Stimulated activated CD8-positive, alpha-beta memory T cell treated with anti-CD3 and anti-CD28 coated beads, Interleukin-15, amount 100 ng/mL, for 48 hours (primary cell): ENCODE data around the gene PAK2.
"Not testable (repeated sequence)": the region's sequence is repeated elsewhere in the genome, so short reads cannot be mapped to it uniquely, and the experiment has no call there.

Experiments used
- DNase-seq, 2 donors: peaks; one replicate each; pipeline ENCODE4 v3.0.0-alpha.2; 2020; ENCODE audit warnings: low read depth in 2 of 2

The PAK2 gene

GRCh38 chr3:196736670-196737374 lies 2.8 kb upstream of the PAK2 start:
- DNase-seq: no peak

GRCh38 chr3:196737655-196738054 lies 2.0 kb upstream of the PAK2 start:
- no peak for DNase-seq

- peak in 1 of 2 donors; percentile 8 for DNase-seq
Measured at GRCh38 chr3:196740481-196741248, 1.0 kb downstream of the PAK2 start.

- no peak for DNase-seq
Measured at GRCh38 chr3:196741249-196741889, 1.7 kb downstream of the PAK2 start.

- DNase-seq: not testable (repeated sequence)
Measured at GRCh38 chr3:196743569-196743968, 3.9 kb downstream of the PAK2 start.

GRCh38 chr3:196749125-196749524 lies 9.5 kb downstream of the PAK2 start:
- DNase-seq: no peak

- DNase-seq: no peak
Measured at GRCh38 chr3:196753201-196753600, 13.5 kb downstream of the PAK2 start.

GRCh38 chr3:196754091-196754981 lies 14.7 kb downstream of the PAK2 start:
- DNase-seq: no peak

GRCh38 chr3:196756732-196757131 lies 17.1 kb downstream of the PAK2 start:
- no peak for DNase-seq

GRCh38 chr3:196757876-196758739 lies 18.5 kb downstream of the PAK2 start:
- no peak for DNase-seq

GRCh38 chr3:196763179-196763578 lies 23.5 kb downstream of the PAK2 start:
- DNase-seq: no peak

GRCh38 chr3:196765454-196765853 lies 25.8 kb downstream of the PAK2 start:
- DNase-seq: no peak

- DNase-seq: no peak
Measured at GRCh38 chr3:196771067-196771466, 31.4 kb downstream of the PAK2 start.

GRCh38 chr3:196772102-196772501 lies 32.4 kb downstream of the PAK2 start:
- DNase-seq: no peak

GRCh38 chr3:196772897-196773296 lies 33.2 kb downstream of the PAK2 start:
- no peak for DNase-seq

- DNase-seq: no peak
Measured at GRCh38 chr3:196774191-196774820, 34.6 kb downstream of the PAK2 start.

GRCh38 chr3:196774848-196775422 lies 35.3 kb downstream of the PAK2 start:
- no peak for DNase-seq

- DNase-seq: no peak
Measured at GRCh38 chr3:196775938-196776337, 36.3 kb downstream of the PAK2 start.

GRCh38 chr3:196777836-196778235 lies 38.2 kb downstream of the PAK2 start:
- DNase-seq: no peak

- DNase-seq: no peak
Measured at GRCh38 chr3:196778755-196779154, 39.1 kb downstream of the PAK2 start.
